Left forelimb (tissue), 1 donor: Measurements from ENCODE around the gene ICE2.
"Not testable (repeated sequence)": the region's sequence is repeated elsewhere in the genome, so short reads cannot be mapped to it uniquely, and the experiment has no call there.

Experiments used
- DNase-seq: peaks from one replicate; pipeline ENCODE4 v3.0.0-alpha.2; 2018; ENCODE audit warnings: low spot score

The ICE2 gene

DNA sequence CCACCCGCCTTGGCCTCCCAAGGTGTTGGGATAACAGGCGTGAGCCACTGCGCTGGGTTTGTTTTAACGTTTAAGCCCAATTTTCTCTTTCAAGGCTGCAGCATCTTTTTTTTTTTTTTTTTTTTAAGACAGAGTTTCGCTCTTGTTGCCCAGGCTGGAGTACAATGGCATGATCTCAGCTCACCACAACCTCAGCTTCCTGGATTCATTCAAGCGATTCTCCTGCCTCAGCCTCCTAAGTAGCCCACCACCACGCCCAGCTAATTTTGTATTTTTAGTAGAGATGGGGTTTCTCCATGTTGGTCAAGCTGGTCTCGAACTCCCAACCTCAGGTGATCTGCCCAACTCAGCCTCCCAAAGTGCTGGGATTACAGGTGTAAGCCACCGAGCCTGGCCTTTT is 68.6 kb downstream of the ICE2 start:
- not testable (repeated sequence) for DNase-seq

GRCh38 chr15:60408463-60408981 is 70.4 kb downstream of the ICE2 start:
- no peak for DNase-seq

GRCh38 chr15:60407415-60407805 is 71.5 kb downstream of the ICE2 start:
- DNase-seq = no peak

DNA sequence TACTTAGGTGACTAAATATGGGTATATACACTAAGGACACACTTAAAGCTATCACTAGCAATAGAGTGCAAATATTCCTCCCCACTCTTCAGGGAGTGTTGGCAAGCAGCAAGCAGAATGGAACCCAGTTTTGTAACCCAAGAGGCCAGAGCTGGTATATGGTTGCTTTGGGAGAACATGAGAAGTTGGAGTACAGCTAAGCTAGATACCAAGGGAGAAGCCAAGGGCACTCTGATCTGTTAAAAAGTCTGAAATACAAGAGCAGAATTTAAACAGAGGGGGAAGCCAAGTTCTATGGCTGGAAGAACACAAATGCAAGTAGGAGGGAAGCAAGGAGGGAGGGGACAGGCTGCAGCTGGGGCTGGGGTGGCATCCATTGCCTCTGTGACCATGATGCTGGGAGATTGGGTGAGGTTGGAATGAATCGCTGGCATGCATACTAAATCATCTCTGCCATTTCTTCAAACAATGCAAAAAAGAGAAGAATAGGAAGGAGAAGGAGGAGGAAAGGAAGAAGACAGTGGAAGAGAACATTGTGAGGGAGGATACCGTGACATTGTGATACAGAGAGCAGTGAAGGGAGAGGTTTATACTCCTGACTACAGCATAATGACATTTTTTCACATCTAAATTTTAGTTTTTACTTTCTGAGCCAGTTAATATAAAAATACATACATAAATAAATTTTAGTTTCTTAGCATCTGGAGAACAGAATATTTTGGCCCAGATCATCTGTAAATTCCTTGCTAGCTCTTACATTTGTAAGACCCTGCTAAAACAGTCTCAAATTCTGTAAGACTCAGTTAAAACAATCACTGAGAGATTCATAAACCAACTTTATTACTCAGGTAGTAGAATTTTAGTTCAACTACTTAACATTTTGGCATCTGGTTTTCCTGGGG is 72.2 kb downstream of the ICE2 start:
- no peak for DNase-seq

- no peak for DNase-seq
Observed at GRCh38 chr15:60405399-60405798, 73.5 kb downstream of the ICE2 start.

- not testable (repeated sequence) for DNase-seq
Observed at GRCh38 chr15:60404351-60404750, 74.6 kb downstream of the ICE2 start.

GRCh38 chr15:60400944-60401343 is 78.0 kb downstream of the ICE2 start:
- DNase-seq = no peak

GRCh38 chr15:60399931-60400330 is 79.0 kb downstream of the ICE2 start:
- no peak for DNase-seq

DNA sequence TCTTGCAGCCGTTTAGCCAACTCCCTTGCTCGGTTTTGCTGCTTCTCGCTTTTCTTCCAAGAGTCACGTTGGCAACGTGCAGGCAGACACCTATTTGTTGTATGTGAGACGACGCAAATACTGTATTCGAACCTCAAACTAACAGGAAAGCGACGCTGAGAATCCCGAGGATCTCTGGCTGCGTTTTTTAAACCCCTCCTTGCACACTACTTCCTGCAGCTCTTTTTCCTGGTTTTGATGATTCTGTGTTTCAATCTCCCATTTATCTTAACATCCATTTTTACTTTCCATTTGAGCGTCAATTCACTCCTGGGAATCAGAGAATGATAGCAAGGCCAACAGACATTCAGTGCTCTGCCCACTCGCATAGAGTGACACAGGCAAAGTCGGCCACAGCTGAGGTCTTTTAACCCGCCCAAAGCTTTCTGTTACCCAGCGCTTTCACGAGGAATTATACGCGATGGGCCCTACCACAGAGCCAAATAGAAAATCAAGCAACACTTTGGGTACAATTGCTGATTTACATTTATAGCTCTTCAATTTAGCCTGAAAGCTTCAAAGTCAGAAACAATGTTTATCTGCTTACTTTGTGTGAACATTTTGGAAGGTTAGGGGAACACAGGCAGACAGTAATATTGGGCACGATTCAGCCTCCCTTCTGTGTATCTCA is 79.6 kb downstream of the ICE2 start:
- no peak for DNase-seq

DNA sequence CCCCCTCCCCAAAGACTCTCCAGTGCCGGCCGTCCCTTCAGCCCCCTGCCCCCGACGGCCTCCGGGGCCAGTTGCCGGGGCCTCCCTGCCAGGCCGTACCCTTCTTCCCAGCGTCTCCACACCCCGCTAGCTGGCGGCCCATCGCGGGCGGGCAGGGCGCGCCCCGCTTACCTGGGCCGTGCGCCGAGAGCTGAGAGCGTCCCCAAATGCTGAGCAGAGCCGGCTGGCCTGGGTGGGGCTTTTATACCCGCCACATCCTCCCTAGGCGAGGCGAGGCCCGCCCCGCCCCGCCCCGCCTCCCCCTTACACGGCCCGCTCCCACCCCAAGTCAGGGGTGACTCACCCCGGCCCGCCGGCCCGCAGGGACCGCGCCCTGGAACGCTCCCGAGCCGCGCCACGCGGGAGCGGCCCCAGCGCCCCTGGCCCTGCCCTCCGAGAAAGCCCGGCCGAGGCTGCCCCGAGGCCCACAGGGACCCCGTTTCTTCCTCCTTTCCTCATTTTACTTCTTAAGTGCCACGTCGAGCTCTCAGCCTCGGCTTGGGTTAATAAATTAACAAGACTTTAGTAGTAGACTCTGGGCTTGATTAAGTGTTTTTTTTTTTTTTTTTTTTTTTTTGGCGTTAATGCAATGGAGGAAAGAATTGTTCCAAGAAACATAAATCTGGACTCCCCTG is 81.0 kb downstream of the ICE2 start, which contains the start of gene ANXA2:
ANXA2 (minus strand) TSS at position 215 of the 674 bp plus-strand sequence. CDS start 11,911 bp downstream, outside the sequence.
- DNase-seq = peak; percentile 90

- DNase-seq = peak; percentile 78
Observed at GRCh38 chr15:60396958-60397771, 81.8 kb downstream of the ICE2 start.

GRCh38 chr15:60396560-60396957 is 82.4 kb downstream of the ICE2 start:
- no peak for DNase-seq

DNA sequence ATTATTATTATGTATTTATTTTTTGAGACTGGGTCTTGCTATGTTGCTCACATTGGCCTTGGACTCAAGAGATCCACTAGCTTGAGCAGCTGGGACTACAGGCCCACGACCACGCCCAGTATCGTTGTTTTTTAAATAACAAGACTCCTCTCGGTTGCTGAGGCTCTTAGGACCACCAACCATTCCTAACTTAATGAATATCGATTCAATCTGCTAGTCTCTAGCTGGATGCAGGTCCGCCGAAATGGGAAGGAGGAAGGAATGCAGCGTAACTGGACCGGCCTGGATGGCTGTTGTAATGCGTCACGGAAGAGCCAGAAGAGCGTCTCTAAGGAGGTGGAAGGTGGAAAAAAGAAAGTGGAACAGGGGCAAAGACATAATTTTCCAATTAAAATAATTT is 82.8 kb downstream of the ICE2 start:
- DNase-seq = no peak

DNA sequence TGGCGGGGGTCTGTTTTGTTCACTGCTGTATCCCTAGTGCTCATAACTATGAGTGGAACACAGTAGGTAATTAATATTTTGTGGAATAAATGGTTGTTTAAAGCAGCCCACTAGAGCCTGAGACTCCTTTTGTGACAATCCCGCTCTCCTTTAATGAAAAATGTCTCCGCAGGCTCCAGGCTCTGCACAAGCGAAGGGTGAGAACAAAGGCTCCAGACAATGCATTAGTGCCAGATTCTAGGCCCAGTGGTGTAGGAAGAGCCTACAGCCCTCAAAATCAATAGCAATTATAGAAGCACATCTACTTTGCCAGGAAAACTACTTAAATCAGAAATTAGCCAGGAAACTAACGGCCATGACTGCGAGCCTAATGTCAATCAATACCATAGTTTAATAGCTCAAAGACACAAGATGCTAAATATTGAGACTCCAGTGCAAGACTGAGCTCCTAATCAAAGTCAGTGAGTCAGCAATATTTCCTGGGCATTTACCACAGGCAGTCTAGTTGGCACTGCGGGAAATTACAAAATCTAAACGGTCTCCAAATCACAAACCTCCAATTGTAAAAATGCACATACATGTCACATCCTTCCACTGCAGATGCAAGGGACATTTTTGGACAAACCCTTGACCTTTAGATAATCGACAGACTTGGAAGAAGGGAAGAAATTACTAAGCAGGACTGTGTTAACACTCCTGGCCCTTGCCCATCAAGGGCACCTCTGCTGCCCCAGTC is 83.5 kb downstream of the ICE2 start:
- DNase-seq = no peak

DNA sequence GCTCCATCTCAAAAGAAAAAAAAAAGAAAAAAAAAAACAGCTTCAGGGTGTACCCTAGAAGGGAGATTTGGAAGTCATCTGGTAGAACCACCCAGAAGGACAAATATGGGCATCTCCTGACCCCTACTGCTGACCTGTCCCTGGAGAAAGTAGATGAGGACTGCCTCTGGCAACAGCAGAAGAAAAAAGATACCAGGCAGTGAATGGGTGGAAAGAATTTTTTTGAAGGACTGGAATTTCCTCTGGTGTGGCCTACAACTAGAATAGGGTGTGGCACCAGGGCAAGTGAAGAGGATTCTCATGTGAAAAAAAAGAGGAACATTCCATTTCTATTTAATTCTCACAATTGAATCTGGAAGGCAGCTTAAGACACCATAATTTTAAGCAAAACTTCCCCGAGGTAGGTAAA is 84.2 kb downstream of the ICE2 start:
- DNase-seq = no peak

GRCh38 chr15:60392986-60393790 is 85.8 kb downstream of the ICE2 start:
- peak; percentile 82 for DNase-seq

- DNase-seq = no peak
Observed at GRCh38 chr15:60392601-60392985, 86.3 kb downstream of the ICE2 start.

DNA sequence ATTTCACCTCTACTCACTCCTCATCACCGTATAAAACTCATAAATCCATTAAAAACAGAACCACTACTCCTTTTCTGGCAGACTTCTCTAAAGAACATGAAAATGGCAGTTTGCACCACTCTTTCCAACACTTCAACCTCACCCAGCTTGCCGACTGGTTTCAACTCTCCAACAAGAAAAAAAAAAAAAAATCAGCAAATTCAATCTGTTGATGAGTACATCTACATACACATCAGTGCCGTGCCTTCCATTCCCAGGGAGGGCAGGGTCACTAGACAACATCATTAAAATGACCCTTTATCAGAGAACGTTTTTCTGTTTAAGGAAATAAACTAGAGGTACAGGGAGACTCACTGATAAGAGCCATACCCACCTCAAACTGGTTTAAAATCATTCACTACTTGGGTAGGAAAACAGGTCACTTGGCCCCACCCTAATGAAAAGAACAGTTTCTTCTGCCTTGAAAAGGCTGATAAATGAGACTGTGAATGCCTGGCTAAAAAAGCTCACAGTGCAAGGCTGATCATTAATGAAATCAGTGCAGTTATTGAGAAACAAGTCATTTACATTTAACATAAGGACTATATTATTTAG is 87.1 kb downstream of the ICE2 start:
- DNase-seq = no peak

- no peak for DNase-seq
Observed at GRCh38 chr15:60390871-60391501, 88.0 kb downstream of the ICE2 start.
